GM12874 (cell line): ENCODE data around the gene CARM1.

ENCODE experiments used
- TF ChIP-seq, protein P1 (sequence below): IDR thresholded peaks from 2 replicates; pipeline ENCODE4 v1.5.1; 2011; ENCODE audit warnings: low read depth, mild to moderate bottlenecking, control low read depth, low read length, moderate library complexity; ENCODE audit not compliant: insufficient read depth

CARM1 gene

DNA sequence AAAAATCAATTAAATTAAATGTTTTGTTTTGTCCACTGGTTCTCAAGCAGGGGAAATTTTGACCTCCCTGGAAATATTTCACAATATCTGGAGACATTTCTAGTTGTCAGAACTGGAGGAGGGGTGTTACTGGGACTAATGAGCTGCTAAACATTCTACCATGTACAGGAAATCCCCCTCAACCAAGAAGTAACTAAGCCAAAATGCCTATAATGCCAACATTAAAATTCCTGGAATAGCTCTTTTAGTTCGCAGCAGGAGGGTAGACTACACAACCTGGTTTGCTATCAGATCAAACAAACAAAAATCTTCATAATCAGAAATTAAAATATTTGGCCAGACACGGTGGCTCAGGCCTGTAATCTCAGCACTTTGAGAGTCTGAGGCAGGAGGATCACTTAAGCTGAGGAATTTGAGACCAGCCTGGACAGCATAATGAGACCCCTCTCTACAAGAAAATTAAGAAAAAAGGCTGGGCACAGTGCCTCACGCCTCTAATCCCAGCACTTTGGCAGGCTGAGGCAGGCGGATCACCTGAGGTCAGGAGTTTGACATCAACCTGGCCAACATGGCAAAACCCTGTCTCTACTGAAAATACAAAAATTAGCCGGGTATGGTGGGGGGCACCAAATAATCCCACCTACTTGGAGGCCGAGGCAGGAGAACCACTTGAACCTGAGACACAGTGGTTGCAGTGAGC lies 75.8 kb downstream of the CARM1 start:
- TF ChIP-seq, protein P1, sequence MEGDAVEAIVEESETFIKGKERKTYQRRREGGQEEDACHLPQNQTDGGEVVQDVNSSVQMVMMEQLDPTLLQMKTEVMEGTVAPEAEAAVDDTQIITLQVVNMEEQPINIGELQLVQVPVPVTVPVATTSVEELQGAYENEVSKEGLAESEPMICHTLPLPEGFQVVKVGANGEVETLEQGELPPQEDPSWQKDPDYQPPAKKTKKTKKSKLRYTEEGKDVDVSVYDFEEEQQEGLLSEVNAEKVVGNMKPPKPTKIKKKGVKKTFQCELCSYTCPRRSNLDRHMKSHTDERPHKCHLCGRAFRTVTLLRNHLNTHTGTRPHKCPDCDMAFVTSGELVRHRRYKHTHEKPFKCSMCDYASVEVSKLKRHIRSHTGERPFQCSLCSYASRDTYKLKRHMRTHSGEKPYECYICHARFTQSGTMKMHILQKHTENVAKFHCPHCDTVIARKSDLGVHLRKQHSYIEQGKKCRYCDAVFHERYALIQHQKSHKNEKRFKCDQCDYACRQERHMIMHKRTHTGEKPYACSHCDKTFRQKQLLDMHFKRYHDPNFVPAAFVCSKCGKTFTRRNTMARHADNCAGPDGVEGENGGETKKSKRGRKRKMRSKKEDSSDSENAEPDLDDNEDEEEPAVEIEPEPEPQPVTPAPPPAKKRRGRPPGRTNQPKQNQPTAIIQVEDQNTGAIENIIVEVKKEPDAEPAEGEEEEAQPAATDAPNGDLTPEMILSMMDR, result no peak

- TF ChIP-seq, protein P1, result no peak
Observed at GRCh38 chr19:10952809-10953208, 81.5 kb downstream of the CARM1 start.

DNA sequence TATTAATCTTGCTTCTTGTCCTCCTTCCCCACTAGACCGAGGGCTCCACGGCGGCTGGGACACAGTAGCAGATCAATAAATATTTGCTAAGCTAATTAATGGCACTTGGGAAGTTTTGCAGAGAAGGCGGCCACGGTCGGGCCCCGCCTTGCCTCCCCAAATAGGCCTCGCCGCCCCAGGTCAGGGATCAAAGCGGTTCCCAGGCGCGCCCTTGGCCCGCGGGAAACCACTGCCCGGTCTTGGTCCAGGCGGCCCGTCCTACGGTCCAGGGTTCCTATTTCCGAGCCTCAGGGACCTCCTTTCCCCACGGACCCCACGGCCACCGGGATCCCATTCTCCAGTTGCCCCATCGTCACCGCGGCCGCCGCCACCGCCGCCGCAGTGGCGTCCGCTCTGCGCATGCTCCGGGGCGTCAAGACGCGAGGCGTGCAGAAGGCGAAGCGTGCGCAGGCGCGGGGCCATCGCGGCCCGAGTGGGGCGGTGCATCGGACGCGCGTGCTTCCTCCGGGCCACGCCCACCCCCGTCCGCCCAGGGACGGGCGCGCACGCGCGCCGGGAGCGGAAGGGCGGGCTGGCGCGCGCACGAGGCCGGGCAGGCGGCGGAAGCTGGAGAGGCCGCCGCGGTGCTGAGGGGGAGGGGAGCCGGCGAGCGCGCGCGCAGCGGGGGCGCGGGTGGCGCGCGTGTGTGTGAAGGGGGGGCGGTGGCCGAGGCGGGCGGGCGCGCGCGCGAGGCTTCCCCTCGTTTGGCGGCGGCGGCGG lies 89.1 kb downstream of the CARM1 start, which contains the start of gene SMARCA4:
SMARCA4 (plus strand) TSS at position 717 of the 759 bp plus-strand sequence. CDS start 23,122 bp downstream, outside the sequence.
- TF ChIP-seq, protein P1, result no peak

- TF ChIP-seq, protein P1, result no peak
Observed at GRCh38 chr19:10961073-10961860, 89.9 kb downstream of the CARM1 start.

DNA sequence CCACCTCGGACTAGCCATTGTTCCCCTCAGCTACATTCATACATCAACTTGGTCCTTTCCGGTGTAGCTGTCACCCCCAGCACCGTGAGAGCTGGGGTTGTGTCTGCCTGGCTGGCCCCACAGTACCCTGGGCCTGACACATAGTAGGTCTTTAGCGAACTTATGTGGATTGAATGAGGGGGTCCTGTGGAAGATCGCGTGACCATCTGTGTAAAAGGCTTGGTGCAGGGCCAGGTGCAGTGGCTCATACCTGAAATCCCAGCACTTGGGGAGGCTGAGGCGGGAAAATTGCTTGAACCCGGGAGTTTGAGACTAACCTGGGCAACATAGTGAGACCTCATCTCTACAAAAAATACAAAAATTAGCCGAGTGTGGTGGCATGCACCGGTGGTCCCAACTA lies 91.5 kb downstream of the CARM1 start:
- TF ChIP-seq, protein P1, result no peak

- TF ChIP-seq, protein P1, result no peak
Observed at GRCh38 chr19:10963865-10964264, 92.5 kb downstream of the CARM1 start.

- TF ChIP-seq, protein P1, result 0 out of 2 replicates have a peak, but pooled peaks have one; percentile 8
Observed at GRCh38 chr19:10964903-10965302, 93.5 kb downstream of the CARM1 start.
